BJ (cell line): ENCODE data around the gene KCNE1. TPM values are rescaled to one million over a fixed set of nuclear protein-coding genes. Genes with fewer than 3 reads are reported as not detected.
"Not testable (repeated sequence)": the region's sequence is repeated elsewhere in the genome, so short reads cannot be mapped to it uniquely, and the experiment has no call there.

Experiments
- CTCF ChIA-PET: fragments of 350-600 bp; formaldehyde crosslinking; extraction: SDS; loops from one replicate; lab custom pipeline; 2021; ENCODE audit warnings: antibody characterized with exemption, inconsistent platforms; lab: Yijun Ruan, JAX
- POLR2A ChIA-PET: fragments of 300-600 bp; sonication (Branson Sonifier 250); formaldehyde crosslinking; extraction: SDS; loops from one replicate; lab custom pipeline; 2021; ENCODE audit warnings: antibody characterized with exemption; lab: Charles Lee
- DNase-seq: peaks from one replicate; pipeline ENCODE4 v3.0.0-alpha.2; 2011; ENCODE audit warnings: low read depth
- H3K27me3 ChIP-seq: 2 replicates; pipeline ENCODE4 v1.6.0; 2011; ENCODE audit warnings: low read length; ENCODE audit not compliant: control insufficient read depth, insufficient read depth
- H3K36me3 ChIP-seq: 2 replicates; pipeline ENCODE4 v1.5.1; 2011; ENCODE audit warnings: low read length; ENCODE audit not compliant: control insufficient read depth, insufficient read depth
- H3K4me3 ChIP-seq: 2 replicates; pipeline ENCODE4 v1.5.1; 2011; ENCODE audit warnings: low read depth, mild to moderate bottlenecking, control low read depth, low read length
- polyA plus RNA-seq: library from polyadenylated mRNA; depleted of rRNA; stranded (reverse); fragments of >200 nt; gene quantifications from 2 replicates; pipeline ENCODE4 v1.2.3, GENCODE V29; 2011

KCNE1 gene
- polyA plus RNA-seq, 1 experiment, result 0.47 TPM

- DNase-seq, H3K4me3 ChIP-seq, POLR2A ChIA-PET, CTCF ChIA-PET, H3K36me3 ChIP-seq, H3K27me3 ChIP-seq: not testable (repeated sequence)
Observed at GRCh38 chr21:34447018-34447417, 65.0 kb downstream of the KCNE1 start.

GRCh38 chr21:34443486-34443885, 68.5 kb downstream of the KCNE1 start:
- CTCF ChIA-PET, POLR2A ChIA-PET, H3K4me3 ChIP-seq, H3K36me3 ChIP-seq, H3K27me3 ChIP-seq, DNase-seq: not testable (repeated sequence)

- POLR2A ChIA-PET, DNase-seq, CTCF ChIA-PET: not testable (repeated sequence)
Observed at GRCh38 chr21:34429710-34430109, 82.3 kb downstream of the KCNE1 start.

GRCh38 chr21:34428441-34428840, 83.6 kb downstream of the KCNE1 start:
- H3K36me3 ChIP-seq, POLR2A ChIA-PET, H3K27me3 ChIP-seq, DNase-seq, H3K4me3 ChIP-seq, CTCF ChIA-PET: not testable (repeated sequence)

More at GRCh38 chr21:34429710-34430109, 82.3 kb downstream of the KCNE1 start:
- not testable (repeated sequence) for H3K4me3 ChIP-seq, H3K27me3 ChIP-seq, H3K36me3 ChIP-seq

- CTCF ChIA-PET, H3K36me3 ChIP-seq, H3K4me3 ChIP-seq, H3K27me3 ChIP-seq, DNase-seq, POLR2A ChIA-PET: not testable (repeated sequence)
Observed at GRCh38 chr21:34427339-34427738, 84.7 kb downstream of the KCNE1 start.

GRCh38 chr21:34423805-34424204, 88.2 kb downstream of the KCNE1 start, which contains the start of gene SMIM34:
Gene SMIM34, minus strand, starts transcription at chr21:34423951. Its CDS starts 112 bp downstream, at chr21:34423839.
- H3K4me3 ChIP-seq, CTCF ChIA-PET, DNase-seq, H3K36me3 ChIP-seq, H3K27me3 ChIP-seq, POLR2A ChIA-PET: not testable (repeated sequence)

GRCh38 chr21:34417448-34418077, 94.4 kb downstream of the KCNE1 start:
- H3K4me3 ChIP-seq, H3K36me3 ChIP-seq, CTCF ChIA-PET, POLR2A ChIA-PET, DNase-seq, H3K27me3 ChIP-seq: not testable (repeated sequence)

GRCh38 chr21:34407294-34407693, 104.7 kb downstream of the KCNE1 start:
- POLR2A ChIA-PET, H3K27me3 ChIP-seq, DNase-seq, H3K36me3 ChIP-seq, CTCF ChIA-PET, H3K4me3 ChIP-seq: not testable (repeated sequence)

- CTCF ChIA-PET, H3K4me3 ChIP-seq, H3K36me3 ChIP-seq, DNase-seq, H3K27me3 ChIP-seq, POLR2A ChIA-PET: not testable (repeated sequence)
Observed at GRCh38 chr21:34406676-34407075, 105.3 kb downstream of the KCNE1 start.

- POLR2A ChIA-PET, result not testable (repeated sequence)
Observed at GRCh38 chr21:34406102-34406501, 105.9 kb downstream of the KCNE1 start.

GRCh38 chr21:34405686-34406085, 106.3 kb downstream of the KCNE1 start:
- H3K36me3 ChIP-seq, H3K27me3 ChIP-seq, DNase-seq, CTCF ChIA-PET, H3K4me3 ChIP-seq, POLR2A ChIA-PET: not testable (repeated sequence)

More at GRCh38 chr21:34406102-34406501, 105.9 kb downstream of the KCNE1 start:
- DNase-seq, H3K27me3 ChIP-seq, H3K36me3 ChIP-seq, CTCF ChIA-PET, H3K4me3 ChIP-seq: not testable (repeated sequence)

- CTCF ChIA-PET, DNase-seq, H3K36me3 ChIP-seq, H3K4me3 ChIP-seq, POLR2A ChIA-PET, H3K27me3 ChIP-seq: not testable (repeated sequence)
Observed at GRCh38 chr21:34404742-34405141, 107.3 kb downstream of the KCNE1 start.

GRCh38 chr21:34400522-34400921, 111.5 kb downstream of the KCNE1 start:
- DNase-seq, CTCF ChIA-PET: not testable (repeated sequence)

More at GRCh38 chr21:34400522-34400921, 111.5 kb downstream of the KCNE1 start:
- H3K4me3 ChIP-seq, POLR2A ChIA-PET, H3K36me3 ChIP-seq, H3K27me3 ChIP-seq: not testable (repeated sequence)
